ENCODE data around the gene SDC3.

Gene SDC3

GRCh38 chr1:30895944-30896660, 12.5 kb downstream of the SDC3 start:
- TF ChIP-seq CTCF (conservative IDR thresholded peaks at IDR 0.05; ENCODE audit: control insufficient read depth, insufficient read depth, low read depth, low read length), result no peak
- no peak for DNase-seq (ENCODE audit: low read depth)
- H3K4me3 ChIP-seq (ENCODE audit: control insufficient read depth, low read depth, low read length), result no peak overlapping the region

GRCh38 chr1:30895382-30895943, 13.1 kb downstream of the SDC3 start:
- no peak for TF ChIP-seq CTCF (conservative IDR thresholded peaks at IDR 0.05; ENCODE audit: control insufficient read depth, insufficient read depth, low read depth, low read length)
- DNase-seq (ENCODE audit: low read depth), result no peak
- H3K4me3 ChIP-seq (ENCODE audit: control insufficient read depth, low read depth, low read length), result no peak overlapping the region

GRCh38 chr1:30894508-30894973, 14.0 kb downstream of the SDC3 start:
- H3K4me3 ChIP-seq (ENCODE audit: control insufficient read depth, low read depth, low read length), result no peak overlapping the region
- no peak for TF ChIP-seq CTCF (conservative IDR thresholded peaks at IDR 0.05; ENCODE audit: control insufficient read depth, insufficient read depth, low read depth, low read length)
- no peak for DNase-seq (ENCODE audit: low read depth)

GRCh38 chr1:30893776-30894507, 14.6 kb downstream of the SDC3 start:
- no peak for DNase-seq (ENCODE audit: low read depth)
- TF ChIP-seq CTCF (conservative IDR thresholded peaks at IDR 0.05; ENCODE audit: control insufficient read depth, insufficient read depth, low read depth, low read length), result no peak
- H3K4me3 ChIP-seq (ENCODE audit: control insufficient read depth, low read depth, low read length), result no peak overlapping the region

- TF ChIP-seq CTCF (conservative IDR thresholded peaks at IDR 0.05; ENCODE audit: control insufficient read depth, insufficient read depth, low read depth, low read length), result no peak
- H3K4me3 ChIP-seq (ENCODE audit: control insufficient read depth, low read depth, low read length), result no peak overlapping the region
- DNase-seq (ENCODE audit: low read depth), result no peak
Observed at GRCh38 chr1:30892671-30893073, 15.9 kb downstream of the SDC3 start.

GRCh38 chr1:30891227-30891552, 17.4 kb downstream of the SDC3 start:
- H3K4me3 ChIP-seq (ENCODE audit: control insufficient read depth, low read depth, low read length), result no peak overlapping the region
- no peak for DNase-seq (ENCODE audit: low read depth)
- TF ChIP-seq CTCF (conservative IDR thresholded peaks at IDR 0.05; ENCODE audit: control insufficient read depth, insufficient read depth, low read depth, low read length), result no peak
